ENCODE results near the gene C9orf72.
A peak's percentile ranks its signal among the peaks of the same experiment; 100 is the strongest.

The C9orf72 gene

GRCh38 chr9:27538647-27539046, 34.6 kb downstream of the C9orf72 start:
- no peak for DNase-seq (ENCODE audit: low spot score)

- no peak for DNase-seq (ENCODE audit: low spot score)
Measured at GRCh38 chr9:27537756-27538155, 35.5 kb downstream of the C9orf72 start.

- no peak for DNase-seq (ENCODE audit: low spot score)
Measured at GRCh38 chr9:27537027-27537435, 36.2 kb downstream of the C9orf72 start.

GRCh38 chr9:27536168-27536567, 37.1 kb downstream of the C9orf72 start:
- DNase-seq (ENCODE audit: low spot score) = no peak

GRCh38 chr9:27535701-27536118, 37.6 kb downstream of the C9orf72 start:
- no peak for DNase-seq (ENCODE audit: low spot score)

- no peak for DNase-seq (ENCODE audit: low spot score)
Measured at GRCh38 chr9:27534658-27535209, 38.5 kb downstream of the C9orf72 start.

GRCh38 chr9:27534131-27534530, 39.1 kb downstream of the C9orf72 start:
- no peak for DNase-seq (ENCODE audit: low spot score)

- no peak for DNase-seq (ENCODE audit: low spot score)
Measured at GRCh38 chr9:27533311-27533710, 40.0 kb downstream of the C9orf72 start.

GRCh38 chr9:27532046-27532445, 41.2 kb downstream of the C9orf72 start:
- no peak for DNase-seq (ENCODE audit: low spot score)

GRCh38 chr9:27530915-27531755, 42.1 kb downstream of the C9orf72 start:
- DNase-seq (ENCODE audit: low spot score) = no peak

GRCh38 chr9:27529316-27530278, 43.7 kb downstream of the C9orf72 start, which contains the start of gene MOB3B:
Gene MOB3B, minus strand, starts transcription at chr9:27529814. Its CDS starts 74,264 bp downstream, at chr9:27455550.
- DNase-seq (ENCODE audit: low spot score) = peak; percentile 88

GRCh38 chr9:27528886-27529315, 44.4 kb downstream of the C9orf72 start:
- DNase-seq (ENCODE audit: low spot score) = peak; percentile 23

GRCh38 chr9:27528076-27528885, 45.0 kb downstream of the C9orf72 start:
- DNase-seq (ENCODE audit: low spot score) = peak; percentile 53

GRCh38 chr9:27527702-27528075, 45.6 kb downstream of the C9orf72 start:
- DNase-seq (ENCODE audit: low spot score) = no peak

- no peak for DNase-seq (ENCODE audit: low spot score)
Measured at GRCh38 chr9:27524236-27524635, 49.0 kb downstream of the C9orf72 start, which contains the start of gene IFNK. Gene IFNK, plus strand, starts transcription at chr9:27524290. Its CDS starts 47 bp downstream, at chr9:27524337.

GRCh38 chr9:27523141-27523540, 50.1 kb downstream of the C9orf72 start:
- no peak for DNase-seq (ENCODE audit: low spot score)

- no peak for DNase-seq (ENCODE audit: low spot score)
Measured at GRCh38 chr9:27520986-27521385, 52.3 kb downstream of the C9orf72 start.

- DNase-seq (ENCODE audit: low spot score) = no peak
Measured at GRCh38 chr9:27519466-27520465, 53.5 kb downstream of the C9orf72 start.

- DNase-seq (ENCODE audit: low spot score) = no peak
Measured at GRCh38 chr9:27518809-27519208, 54.5 kb downstream of the C9orf72 start.

GRCh38 chr9:27518006-27518405, 55.3 kb downstream of the C9orf72 start:
- DNase-seq (ENCODE audit: low spot score) = no peak
